Measurements from ENCODE around the gene FARSA. TPM values are rescaled to one million over a fixed set of nuclear protein-coding genes. Genes with fewer than 3 reads are reported as not detected.

FARSA gene
- polyA plus RNA-seq, 3 donors, result 29.0 to 49.2 (median 47.9) TPM

DNA sequence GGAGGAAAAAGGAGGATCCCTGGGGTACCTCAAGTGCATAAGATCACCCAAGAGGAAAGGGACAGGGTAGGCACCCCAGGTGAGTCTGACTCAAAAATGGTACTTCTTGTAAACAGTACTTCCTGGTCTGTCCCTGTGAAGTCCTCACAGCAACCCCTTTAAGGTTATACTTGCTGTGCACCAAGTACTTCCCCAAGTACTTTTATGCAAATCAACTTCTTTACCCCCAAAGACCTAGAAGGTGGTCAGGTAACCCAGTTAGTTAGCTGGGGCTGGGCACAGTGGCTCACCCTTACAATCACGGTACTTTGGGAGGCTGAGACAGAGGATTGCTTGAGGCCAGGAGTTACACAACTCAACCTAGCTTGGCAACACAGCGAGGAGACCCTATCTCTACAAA lies 7.4 kb upstream of the FARSA start:
- H3K4me1 Mint-ChIP-seq, result peaks cover 61% of the 10 kb centered on the region
- Histone ChIP-seq H3K79me2 (ENCODE audit: insufficient read depth, low read length) (peaks cover 57% of the 10 kb centered on the region), H3K4me1 (ENCODE audit: control insufficient read depth in 1 of 2, insufficient read depth in 2 of 2, low read length in 2 of 2) (peaks cover 49 to 76% of the 10 kb centered on the region in 2 donors), H4K20me1 (ENCODE audit: insufficient read depth, low read length) (peaks cover 58% of the 10 kb centered on the region), H2AFZ (ENCODE audit: insufficient read depth, low read depth, low read length, poor library complexity, severe bottlenecking) (no peak overlapping the region), H3K9ac (ENCODE audit: insufficient read depth, low read length, poor library complexity, severe bottlenecking) (no peak overlapping the region), H3K4me2 (replicated peaks; ENCODE audit: extremely low read depth, low read length, poor library complexity, severe bottlenecking) (peak overlapping the region; percentile 94), H3K27ac (ENCODE audit: low read depth in 1 of 2, low read length in 2 of 2) (peak overlapping the region in 1 of 2 donors; percentile 98), H3K36me3 (replicated peaks in 1 of 2; ENCODE audit: control insufficient read depth in 1 of 2, insufficient read depth in 2 of 2, low read length in 2 of 2) (peaks cover 34 to 52% of the 10 kb centered on the region in 2 donors), H3K9me3 (replicated peaks in 1 of 2; ENCODE audit: control insufficient read depth in 1 of 2, insufficient read depth in 1 of 2, low read length in 2 of 2) (no peaks in the 10 kb centered on the region), H3K27me3 (ENCODE audit: control insufficient read depth in 2 of 2, insufficient read depth in 2 of 2, low read length in 2 of 2) (no peaks in the 10 kb centered on the region), H3K4me3 (replicated peaks in 1 of 3; ENCODE audit: low read depth in 2 of 3, low read length in 3 of 3) (peak overlapping the region in 1 of 3 experiments; percentile 100)
- H3K9me3 Mint-ChIP-seq, result no peaks in the 10 kb centered on the region
- peaks cover 47 to 50% of the 10 kb centered on the region in 2 donors for H3K36me3 Mint-ChIP-seq
- intact Hi-C loops (cut with micrococcal nuclease), result no loop called here
- peak overlapping the region in 5 of 7 donors; percentile 40 to 97 (median 65) for H3K27ac Mint-ChIP-seq
- H3K4me3 Mint-ChIP-seq, result peak overlapping the region in 1 of 2 donors; percentile 99
- peaks cover 0 to 2% (median 1%) of the 10 kb centered on the region in 3 donors for H3K27me3 Mint-ChIP-seq (ENCODE audit: low read depth in 3 of 3)
- WGBS (ENCODE audit: insufficient coverage), result 29% methylated on average over 1 of the region's 2 CpGs
- TF ChIP-seq, protein P1, sequence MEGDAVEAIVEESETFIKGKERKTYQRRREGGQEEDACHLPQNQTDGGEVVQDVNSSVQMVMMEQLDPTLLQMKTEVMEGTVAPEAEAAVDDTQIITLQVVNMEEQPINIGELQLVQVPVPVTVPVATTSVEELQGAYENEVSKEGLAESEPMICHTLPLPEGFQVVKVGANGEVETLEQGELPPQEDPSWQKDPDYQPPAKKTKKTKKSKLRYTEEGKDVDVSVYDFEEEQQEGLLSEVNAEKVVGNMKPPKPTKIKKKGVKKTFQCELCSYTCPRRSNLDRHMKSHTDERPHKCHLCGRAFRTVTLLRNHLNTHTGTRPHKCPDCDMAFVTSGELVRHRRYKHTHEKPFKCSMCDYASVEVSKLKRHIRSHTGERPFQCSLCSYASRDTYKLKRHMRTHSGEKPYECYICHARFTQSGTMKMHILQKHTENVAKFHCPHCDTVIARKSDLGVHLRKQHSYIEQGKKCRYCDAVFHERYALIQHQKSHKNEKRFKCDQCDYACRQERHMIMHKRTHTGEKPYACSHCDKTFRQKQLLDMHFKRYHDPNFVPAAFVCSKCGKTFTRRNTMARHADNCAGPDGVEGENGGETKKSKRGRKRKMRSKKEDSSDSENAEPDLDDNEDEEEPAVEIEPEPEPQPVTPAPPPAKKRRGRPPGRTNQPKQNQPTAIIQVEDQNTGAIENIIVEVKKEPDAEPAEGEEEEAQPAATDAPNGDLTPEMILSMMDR (IDR thresholded peaks at IDR 0.05), result no peak
- DNase-seq, result no peak

DNA sequence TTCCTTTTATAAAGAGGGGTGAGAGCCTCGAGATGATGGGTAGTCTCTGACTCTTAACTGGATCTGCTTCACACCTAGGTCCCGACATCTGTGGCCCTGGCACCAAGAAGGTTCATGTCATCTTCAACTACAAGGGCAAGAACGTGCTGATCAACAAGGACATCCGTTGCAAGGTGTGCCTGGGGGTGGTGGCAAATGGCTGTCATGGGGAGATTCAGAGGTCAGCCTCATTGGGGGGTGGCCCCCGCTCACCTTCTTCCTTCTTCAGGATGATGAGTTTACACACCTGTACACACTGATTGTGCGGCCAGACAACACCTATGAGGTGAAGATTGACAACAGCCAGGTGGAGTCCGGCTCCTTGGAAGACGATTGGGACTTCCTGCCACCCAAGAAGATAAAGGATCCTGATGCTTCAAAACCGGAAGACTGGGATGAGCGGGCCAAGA lies 6.5 kb upstream of the FARSA start:
- DNase-seq, result no peak
- intact Hi-C loops (cut with micrococcal nuclease), result loop anchor here (5.0 to 10.0 kb wide), 2 partner anchors 55 to 148 kb away; partner anchors contain the start of genes DNASE2 (in 1 of the 2), JUNB (in 1 of the 2) and KLF1 (in 1 of the 2)
- peaks cover 0 to 2% (median 1%) of the 10 kb centered on the region in 3 donors for H3K27me3 Mint-ChIP-seq (ENCODE audit: low read depth in 3 of 3)
- Histone ChIP-seq H3K9me3 (replicated peaks in 1 of 2; ENCODE audit: control insufficient read depth in 1 of 2, insufficient read depth in 1 of 2, low read length in 2 of 2) (no peaks in the 10 kb centered on the region), H3K27me3 (ENCODE audit: control insufficient read depth in 2 of 2, insufficient read depth in 2 of 2, low read length in 2 of 2) (no peaks in the 10 kb centered on the region), H3K4me1 (ENCODE audit: control insufficient read depth in 1 of 2, insufficient read depth in 2 of 2, low read length in 2 of 2) (peaks cover 44 to 71% of the 10 kb centered on the region in 2 donors), H3K36me3 (replicated peaks in 1 of 2; ENCODE audit: control insufficient read depth in 1 of 2, insufficient read depth in 2 of 2, low read length in 2 of 2) (peaks cover 34 to 52% of the 10 kb centered on the region in 2 donors), H4K20me1 (ENCODE audit: insufficient read depth, low read length) (peaks cover 58% of the 10 kb centered on the region), H3K27ac (ENCODE audit: low read depth in 1 of 2, low read length in 2 of 2) (peak overlapping the region; percentile 11 to 98), H3K79me2 (ENCODE audit: insufficient read depth, low read length) (peaks cover 54% of the 10 kb centered on the region), H3K4me3 (replicated peaks in 1 of 3; ENCODE audit: low read depth in 2 of 3, low read length in 3 of 3) (peak overlapping the region in 2 of 3 experiments; percentile 77 to 100), H3K9ac (ENCODE audit: insufficient read depth, low read length, poor library complexity, severe bottlenecking) (peak overlapping the region; percentile 100), H2AFZ (ENCODE audit: insufficient read depth, low read depth, low read length, poor library complexity, severe bottlenecking) (no peak overlapping the region), H3K4me2 (replicated peaks; ENCODE audit: extremely low read depth, low read length, poor library complexity, severe bottlenecking) (peak overlapping the region; percentile 94)
- peak overlapping the region; percentile 4 to 97 (median 91) for H3K27ac Mint-ChIP-seq
- H3K4me3 Mint-ChIP-seq, result peak overlapping the region; percentile 97 to 99
- no peaks in the 10 kb centered on the region for H3K9me3 Mint-ChIP-seq
- peaks cover 47 to 50% of the 10 kb centered on the region in 2 donors for H3K36me3 Mint-ChIP-seq
- 15% methylated on average over 5 of the region's 10 CpGs for WGBS (ENCODE audit: insufficient coverage)
- H3K4me1 Mint-ChIP-seq, result peaks cover 57% of the 10 kb centered on the region
- TF ChIP-seq, protein P1 (IDR thresholded peaks at IDR 0.05), result no peak
